Sigmoid colon (tissue), 7 donors: Measurements from ENCODE around the gene LPCAT1. TPM values are rescaled to one million over a fixed set of nuclear protein-coding genes. Genes with fewer than 3 reads are reported as not detected.

ENCODE experiments used
- DNase-seq: peaks from one replicate; pipeline ENCODE4 v3.0.0-alpha.2; 2019
- H3K27ac ChIP-seq, 4 donors: fragments of 200-600 bp; sonication (generic); one replicate each; pipeline ENCODE4 v1.5.1; 2016 to 2019; ENCODE audit warnings: mild to moderate bottlenecking in 1 of 4
- H3K27me3 ChIP-seq, 3 donors: fragments of 200-600 bp; sonication (generic); one replicate each; pipeline ENCODE4 v1.5.1; 2019; ENCODE audit warnings: mild to moderate bottlenecking in 1 of 3
- H3K36me3 ChIP-seq, 4 donors: fragments of 200-600 bp; sonication (generic); one replicate each; pipeline ENCODE4 v1.5.1; 2016 to 2019
- H3K4me1 ChIP-seq, 4 donors: fragments of 200-600 bp; sonication (generic); one replicate each; pipeline ENCODE4 v1.5.1; 2017 to 2019
- H3K4me3 ChIP-seq, 4 donors: fragments of 200-600 bp; sonication (generic); one replicate each; pipeline ENCODE4 v1.5.1; 2017 to 2019; ENCODE audit warnings: mild to moderate bottlenecking in 2 of 4, moderate library complexity in 1 of 4
- H3K9me3 ChIP-seq, 4 donors: fragments of 200-600 bp in 3 of 4; sonication (generic) in 3 of 4; one replicate each; pipeline versions ENCODE4 v1.5.1 to v1.6.1; 2013 to 2019
- EP300 ChIP-seq, 4 donors: sonication (generic); formaldehyde crosslinking; IDR thresholded peaks; one replicate each; pipeline ENCODE4 v1.6.1; 2017; ENCODE audit warnings: antibody characterized with exemption in 4 of 4
- POLR2A ChIP-seq, 2 donors: fragments of 450-650 bp; IDR thresholded peaks; one replicate each; pipeline ENCODE4 v1.6.1; 2016; ENCODE audit warnings: antibody characterized with exemption in 2 of 2, mild to moderate bottlenecking in 2 of 2, moderate library complexity in 2 of 2
- POLR2AphosphoS5 ChIP-seq, 4 donors: sonication (generic); formaldehyde crosslinking; IDR thresholded peaks; one replicate each; pipeline ENCODE4 v1.6.1; 2017; ENCODE audit warnings: antibody characterized with exemption in 4 of 4
- WGBS, 2 donors: extraction: QIAGEN DNeasy Blood & Tissue Kit; methylation state at CpG; one replicate each; pipeline ENCODE4 v1.1.7; 2013; 5-methylcytosine and 5-hydroxymethylcytosine counted together
- intact Hi-C: fragments of 100-400 bp; cut with DNase I; formaldehyde crosslinking; loops from one replicate; pipeline ENCODE4 v1.15.1; 2023
- polyA plus RNA-seq, 3 donors: library from polyadenylated mRNA; stranded (reverse); fragments of 200-250 nt; gene quantifications; one replicate each; pipeline ENCODE4 v1.2.3, GENCODE V29; 2013
- total RNA-seq, 4 donors: library from RNA; depleted of rRNA; stranded (reverse); fragments of >200 nt; gene quantifications; one replicate each; pipeline ENCODE4 v1.1.0, GENCODE V29; 2016
- TF ChIP-seq, protein P1 (sequence below), 4 experiments: fragments of 450-650 bp in 3 of 4; fragments of 200-600 bp in 1 of 4; IDR thresholded peaks; one replicate each; pipeline ENCODE4 v1.5.1; 2016 to 2019; ENCODE audit warnings: antibody characterized with exemption in 4 of 4, mild to moderate bottlenecking in 3 of 4, moderate library complexity in 2 of 4
- donor health status: healthy with polysubstance abuse.
- donor health status: Bipolar disorder and iron deficiency.
- donor health status: healthy.

LPCAT1 gene
- total and polyA plus RNA-seq, 7 donors: 4.2 to 35.1 (median 22.2) TPM

DNA sequence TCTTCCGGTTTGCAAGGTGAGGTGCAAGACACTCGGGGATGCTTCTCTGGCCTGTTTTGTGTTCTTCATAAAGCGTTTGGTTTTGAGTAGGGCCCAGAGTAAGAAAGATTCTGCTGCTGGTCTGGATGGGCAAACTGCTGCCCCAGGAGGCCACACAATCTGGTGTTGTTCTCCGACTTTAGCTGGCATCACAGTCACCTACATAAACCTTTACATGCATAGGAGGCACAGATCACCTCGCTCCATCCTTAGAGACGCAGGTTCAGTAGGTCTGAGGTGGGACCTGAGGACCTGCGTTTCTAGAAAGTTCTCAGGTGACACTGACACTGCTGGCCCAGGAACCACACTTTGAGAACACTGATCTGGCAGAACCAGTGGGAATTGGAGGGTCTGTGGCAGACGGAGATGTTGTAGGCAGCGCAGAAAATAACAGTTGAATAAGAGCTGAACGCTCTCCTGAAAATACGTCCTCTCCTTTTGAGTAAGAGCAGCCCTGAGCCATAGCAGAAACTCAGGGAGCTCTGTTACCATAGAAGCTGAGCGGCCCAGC lies 74.6 kb downstream of the LPCAT1 start:
- H3K27me3 ChIP-seq: peaks cover 24 to 37% (median 30%) of the 10 kb centered on the region in 3 donors
- H3K36me3 ChIP-seq: no peaks in the 10 kb centered on the region
- 89 to 91% methylated on average over 12 of the region's 12 CpGs for WGBS, 2 donors

DNA sequence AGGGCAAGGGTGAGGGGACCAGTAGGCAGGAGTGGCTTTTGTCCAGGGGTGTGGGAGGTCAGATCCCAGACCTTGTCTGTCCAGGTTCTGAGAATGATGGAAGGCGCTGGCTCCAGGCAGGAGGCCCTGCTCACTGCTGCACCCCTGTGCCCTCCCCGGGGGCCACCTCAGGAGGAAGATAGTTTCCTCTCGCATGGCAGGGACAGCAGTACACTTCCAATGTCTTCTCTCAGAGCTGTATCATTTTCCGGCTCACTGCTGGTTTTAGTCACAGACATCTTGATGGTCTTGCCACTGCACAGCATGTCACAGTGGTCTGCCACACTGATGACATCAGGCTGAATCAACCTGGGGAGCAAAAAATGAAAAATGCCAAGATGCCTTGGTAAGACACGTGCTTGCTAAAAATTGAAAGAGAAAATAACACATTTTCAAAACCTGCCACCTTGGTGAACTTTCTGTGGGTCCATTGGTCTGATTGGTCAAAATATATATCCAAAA lies 75.2 kb downstream of the LPCAT1 start:
- intact Hi-C loops: no loop called here
- WGBS, 2 donors: 76 to 79% methylated on average over 5 of the region's 5 CpGs
- Histone ChIP-seq H3K9me3 (peaks cover under 1 to 7% (median 4%) of the 10 kb centered on the region in 4 donors), H3K27ac (no peak overlapping the region), H3K4me3 (no peak overlapping the region), H3K4me1 (peaks cover 0 to 21% (median 19%) of the 10 kb centered on the region in 4 donors), H3K27me3 (peaks cover 30 to 43% (median 36%) of the 10 kb centered on the region in 3 donors), H3K36me3 (no peaks in the 10 kb centered on the region)
- no peak for DNase-seq
- no peak for TF ChIP-seq POLR2AphosphoS5 (IDR thresholded peaks at IDR 0.05)
- no peak for TF ChIP-seq EP300 (IDR thresholded peaks at IDR 0.05)
- TF ChIP-seq, protein P1, sequence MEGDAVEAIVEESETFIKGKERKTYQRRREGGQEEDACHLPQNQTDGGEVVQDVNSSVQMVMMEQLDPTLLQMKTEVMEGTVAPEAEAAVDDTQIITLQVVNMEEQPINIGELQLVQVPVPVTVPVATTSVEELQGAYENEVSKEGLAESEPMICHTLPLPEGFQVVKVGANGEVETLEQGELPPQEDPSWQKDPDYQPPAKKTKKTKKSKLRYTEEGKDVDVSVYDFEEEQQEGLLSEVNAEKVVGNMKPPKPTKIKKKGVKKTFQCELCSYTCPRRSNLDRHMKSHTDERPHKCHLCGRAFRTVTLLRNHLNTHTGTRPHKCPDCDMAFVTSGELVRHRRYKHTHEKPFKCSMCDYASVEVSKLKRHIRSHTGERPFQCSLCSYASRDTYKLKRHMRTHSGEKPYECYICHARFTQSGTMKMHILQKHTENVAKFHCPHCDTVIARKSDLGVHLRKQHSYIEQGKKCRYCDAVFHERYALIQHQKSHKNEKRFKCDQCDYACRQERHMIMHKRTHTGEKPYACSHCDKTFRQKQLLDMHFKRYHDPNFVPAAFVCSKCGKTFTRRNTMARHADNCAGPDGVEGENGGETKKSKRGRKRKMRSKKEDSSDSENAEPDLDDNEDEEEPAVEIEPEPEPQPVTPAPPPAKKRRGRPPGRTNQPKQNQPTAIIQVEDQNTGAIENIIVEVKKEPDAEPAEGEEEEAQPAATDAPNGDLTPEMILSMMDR (IDR thresholded peaks at IDR 0.05): no peak
- TF ChIP-seq POLR2A (IDR thresholded peaks at IDR 0.05): no peak

More for the DNA sequence above, 74.6 kb downstream of the LPCAT1 start:
- DNase-seq: peak; percentile 30
- Histone ChIP-seq H3K9me3 (peaks cover 3 to 7% (median 5%) of the 10 kb centered on the region in 4 donors), H3K4me1 (peaks cover 0 to 21% (median 19%) of the 10 kb centered on the region in 4 donors), H3K4me3 (no peak overlapping the region), H3K27ac (no peak overlapping the region)
- TF ChIP-seq POLR2A (IDR thresholded peaks at IDR 0.05) (no peak), EP300 (IDR thresholded peaks at IDR 0.05) (no peak), POLR2AphosphoS5 (IDR thresholded peaks at IDR 0.05) (no peak)
- TF ChIP-seq, protein P1 (IDR thresholded peaks at IDR 0.05): no peak
- intact Hi-C loops: no loop called here

- Histone ChIP-seq H3K27me3 (peaks cover 33 to 51% (median 43%) of the 10 kb centered on the region in 3 donors), H3K9me3 (peaks cover 0 to 6% (median 0%) of the 10 kb centered on the region in 4 donors), H3K27ac (no peak overlapping the region), H3K36me3 (no peaks in the 10 kb centered on the region), H3K4me3 (no peak overlapping the region), H3K4me1 (peaks cover 0 to 21% (median 19%) of the 10 kb centered on the region in 4 donors)
- no peak for DNase-seq
- 28 to 49% methylated on average over 16 of the region's 16 CpGs for WGBS, 2 donors
- TF ChIP-seq POLR2AphosphoS5 (IDR thresholded peaks at IDR 0.05): no peak
- TF ChIP-seq POLR2A (IDR thresholded peaks at IDR 0.05): no peak
- TF ChIP-seq EP300 (IDR thresholded peaks at IDR 0.05): no peak
- TF ChIP-seq, protein P1 (IDR thresholded peaks at IDR 0.05): no peak
- intact Hi-C loops: no loop called here
Observed at GRCh38 chr5:1447671-1448361, 75.9 kb downstream of the LPCAT1 start.

- Histone ChIP-seq H3K27ac (no peak overlapping the region), H3K36me3 (no peaks in the 10 kb centered on the region), H3K4me1 (peaks cover 0 to 21% (median 19%) of the 10 kb centered on the region in 4 donors), H3K4me3 (no peak overlapping the region), H3K9me3 (no peaks in the 10 kb centered on the region), H3K27me3 (peaks cover 36 to 61% (median 54%) of the 10 kb centered on the region in 3 donors)
- 48 to 57% methylated on average over 16 of the region's 16 CpGs for WGBS, 2 donors
- intact Hi-C loops: no loop called here
- no peak for DNase-seq
- no peak for TF ChIP-seq POLR2AphosphoS5 (IDR thresholded peaks at IDR 0.05)
- no peak for TF ChIP-seq EP300 (IDR thresholded peaks at IDR 0.05)
- TF ChIP-seq, protein P1 (IDR thresholded peaks at IDR 0.05): no peak
- TF ChIP-seq POLR2A (IDR thresholded peaks at IDR 0.05): no peak
Observed at GRCh38 chr5:1446602-1447343, 77.0 kb downstream of the LPCAT1 start.
